GM18508 (cell line): ENCODE measurements around the gene COBLL1.

Source experiments
- ATAC-seq: cut with Tn5 transposase; IDR thresholded peaks from one replicate; pipeline ENCODE4 v1.9.1; 2021; ENCODE audit warnings: moderate number of reproducible peaks; ENCODE audit not compliant: insufficient read depth, unreplicated experiment

The COBLL1 gene

GRCh38 chr2:164794016-164794415 is 47.6 kb downstream of the COBLL1 start:
- no peak for ATAC-seq

DNA sequence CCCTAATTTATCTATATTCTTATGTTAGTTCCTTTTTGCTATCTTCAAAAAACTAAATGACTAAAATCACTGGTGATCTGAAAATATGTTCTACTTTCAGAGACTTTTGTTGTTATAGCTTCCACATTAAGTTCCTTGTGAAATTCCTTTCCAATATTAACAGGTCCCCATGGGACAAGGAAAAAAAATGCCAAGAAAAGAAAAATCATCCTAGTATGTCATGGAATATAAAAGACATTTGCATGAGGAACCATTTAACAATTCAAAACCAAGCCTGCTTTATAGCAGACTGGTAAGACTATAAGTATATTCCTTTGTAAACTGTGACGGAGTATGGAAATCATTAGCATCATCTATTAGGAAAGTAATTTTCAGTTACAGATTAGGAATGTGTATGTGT is 48.1 kb downstream of the COBLL1 start:
- no peak for ATAC-seq

DNA sequence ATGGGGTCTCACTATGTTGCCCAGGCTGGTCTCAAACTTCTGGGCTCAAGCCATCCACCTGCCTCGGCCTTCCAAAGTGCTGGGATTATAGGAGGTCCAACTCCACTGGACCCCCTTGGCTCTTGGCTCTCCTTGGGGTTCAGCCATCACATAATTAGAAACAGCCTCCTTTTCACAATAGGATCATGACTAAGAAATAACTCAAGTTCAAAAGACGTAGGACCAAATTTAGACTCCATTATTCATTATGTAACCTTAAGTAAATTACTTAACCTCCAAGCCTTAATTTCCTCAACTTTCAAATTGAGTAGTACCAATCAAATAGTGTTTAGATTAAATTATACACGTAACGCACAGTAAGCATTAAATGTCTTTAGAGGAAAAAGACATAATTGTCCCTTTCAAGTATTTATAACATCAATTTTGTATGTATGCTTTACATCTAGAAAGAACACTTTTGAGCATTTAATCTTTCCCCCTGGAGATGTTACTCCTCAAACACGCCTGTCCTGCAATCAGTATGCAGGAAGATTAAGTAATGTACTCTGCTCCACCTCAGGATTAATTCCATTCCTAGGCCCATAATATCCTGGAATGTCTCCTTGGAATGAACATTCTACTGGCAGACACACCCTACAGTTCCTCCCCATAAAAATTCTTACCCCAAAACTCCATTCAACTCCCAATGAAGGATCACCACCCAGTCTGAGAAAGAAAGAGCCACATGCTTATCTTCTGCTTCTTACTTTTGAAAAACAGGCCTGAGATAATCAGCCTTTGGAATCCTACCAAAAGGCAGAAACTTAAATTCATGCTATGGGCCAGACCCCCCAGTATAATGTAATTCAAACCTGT is 49.1 kb downstream of the COBLL1 start:
- ATAC-seq: no peak

GRCh38 chr2:164789968-164790367 is 51.7 kb downstream of the COBLL1 start:
- ATAC-seq: no peak

DNA sequence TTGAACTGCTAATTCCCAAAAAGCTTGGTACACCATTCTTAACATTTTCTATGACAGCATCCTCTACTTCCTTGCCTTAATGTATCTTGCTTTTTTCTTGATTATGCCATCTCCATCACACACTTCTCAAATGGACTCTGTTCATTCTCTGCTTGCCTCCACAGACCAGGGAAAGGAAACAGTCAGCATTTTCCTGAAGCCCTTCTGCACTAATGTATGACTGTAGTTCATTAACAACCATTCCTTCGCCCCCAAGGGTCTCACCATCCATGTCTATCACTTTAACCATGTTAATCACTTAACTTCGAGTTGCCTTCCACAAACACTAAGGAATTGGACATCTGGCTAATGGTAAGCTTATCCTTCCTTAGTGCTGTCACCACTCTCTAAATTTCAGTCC is 54.8 kb downstream of the COBLL1 start:
- ATAC-seq: no peak

DNA sequence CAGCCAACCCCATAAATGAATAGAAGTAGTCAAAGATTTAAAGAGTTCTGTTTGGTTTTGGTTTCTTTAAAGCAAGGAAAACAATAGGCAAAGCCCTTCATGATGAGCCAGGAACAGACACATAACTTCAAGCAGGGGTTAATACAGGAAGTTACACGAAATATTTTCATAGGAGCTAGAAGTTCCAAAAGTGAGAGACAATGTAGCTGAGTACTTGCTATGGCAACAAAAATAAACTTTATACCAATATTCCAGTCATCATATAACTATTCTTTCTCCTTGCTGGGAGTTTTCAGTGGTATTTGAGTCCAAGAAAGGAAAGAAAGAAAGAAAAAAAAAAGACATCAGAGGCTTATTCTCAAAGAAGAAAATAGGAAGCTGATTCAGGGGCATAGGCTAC is 56.2 kb downstream of the COBLL1 start:
- ATAC-seq: no peak

- no peak for ATAC-seq
These were observed 57.2 kb downstream of the COBLL1 start for GRCh38 chr2:164784376-164784775.

DNA sequence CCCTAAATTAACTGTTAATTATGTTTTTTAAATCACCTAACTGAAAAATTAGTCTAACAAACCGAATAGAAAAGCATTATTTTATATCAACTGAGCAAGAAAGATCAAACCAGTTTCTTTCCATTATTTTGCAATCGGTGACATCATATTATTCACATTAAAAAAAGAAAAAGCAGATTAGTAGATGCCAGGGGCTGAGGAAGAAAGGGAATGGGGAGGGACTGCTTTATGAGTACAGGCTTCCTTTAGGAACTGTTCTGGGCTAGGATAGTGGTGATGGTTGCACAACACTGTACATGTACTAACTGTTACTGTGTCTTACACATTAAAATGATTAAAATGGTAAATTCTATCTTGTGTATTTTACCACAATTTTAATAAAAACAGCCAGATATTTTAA is 59.3 kb downstream of the COBLL1 start:
- ATAC-seq: no peak

DNA sequence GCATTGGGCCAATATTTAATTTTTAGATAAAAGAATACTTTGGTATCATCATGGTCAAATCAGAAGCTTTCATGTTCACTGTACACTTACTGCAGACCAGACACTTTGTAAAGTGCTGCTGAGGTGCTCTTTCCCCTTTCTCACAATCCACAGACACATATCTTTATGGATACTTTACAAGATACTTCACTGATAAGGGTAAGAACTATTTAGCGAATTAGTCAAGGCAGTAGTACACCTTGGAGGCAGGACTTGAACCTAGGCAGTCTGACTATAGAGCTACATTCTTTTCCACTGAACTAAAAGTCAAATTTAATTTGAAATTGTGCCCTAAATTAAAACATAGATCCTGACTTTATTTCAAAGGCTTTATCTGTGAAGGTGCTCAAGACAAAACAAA is 60.2 kb downstream of the COBLL1 start:
- ATAC-seq: no peak

- ATAC-seq: no peak
These were observed 60.9 kb downstream of the COBLL1 start for GRCh38 chr2:164780611-164781178.

DNA sequence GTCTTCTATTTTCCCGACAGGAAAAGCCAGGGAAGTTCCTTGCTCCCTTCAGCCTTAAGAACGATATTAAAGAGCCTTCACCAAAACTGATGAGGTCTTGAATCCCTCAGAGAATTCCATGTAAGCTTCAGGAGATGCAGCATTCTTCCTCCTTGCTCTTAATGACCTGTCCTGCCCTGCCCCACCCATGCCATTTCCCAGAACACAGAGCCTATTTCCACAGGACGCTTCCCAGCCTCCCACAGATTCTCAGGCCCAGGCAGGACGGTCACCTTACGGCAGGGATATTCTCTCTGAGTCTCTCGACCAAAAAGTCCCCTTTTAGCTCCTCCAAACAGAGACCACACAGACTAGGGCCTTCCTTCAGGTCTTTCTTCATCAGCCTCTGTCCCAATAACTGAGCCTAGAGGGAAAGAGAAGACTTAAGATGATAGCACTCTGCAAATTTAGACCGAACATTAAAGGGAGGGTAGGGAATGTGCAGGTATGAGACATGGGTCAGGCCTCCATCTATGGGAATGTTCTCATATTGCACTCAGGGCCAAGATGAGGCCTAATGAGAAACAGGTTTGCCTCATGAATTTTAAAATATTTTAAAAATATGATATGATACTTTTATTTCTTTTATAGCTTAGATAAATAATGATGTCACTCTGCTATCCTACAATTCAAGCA is 62.1 kb downstream of the COBLL1 start:
- ATAC-seq: no peak

- ATAC-seq: no peak
These were observed 62.9 kb downstream of the COBLL1 start for GRCh38 chr2:164778723-164779122.

DNA sequence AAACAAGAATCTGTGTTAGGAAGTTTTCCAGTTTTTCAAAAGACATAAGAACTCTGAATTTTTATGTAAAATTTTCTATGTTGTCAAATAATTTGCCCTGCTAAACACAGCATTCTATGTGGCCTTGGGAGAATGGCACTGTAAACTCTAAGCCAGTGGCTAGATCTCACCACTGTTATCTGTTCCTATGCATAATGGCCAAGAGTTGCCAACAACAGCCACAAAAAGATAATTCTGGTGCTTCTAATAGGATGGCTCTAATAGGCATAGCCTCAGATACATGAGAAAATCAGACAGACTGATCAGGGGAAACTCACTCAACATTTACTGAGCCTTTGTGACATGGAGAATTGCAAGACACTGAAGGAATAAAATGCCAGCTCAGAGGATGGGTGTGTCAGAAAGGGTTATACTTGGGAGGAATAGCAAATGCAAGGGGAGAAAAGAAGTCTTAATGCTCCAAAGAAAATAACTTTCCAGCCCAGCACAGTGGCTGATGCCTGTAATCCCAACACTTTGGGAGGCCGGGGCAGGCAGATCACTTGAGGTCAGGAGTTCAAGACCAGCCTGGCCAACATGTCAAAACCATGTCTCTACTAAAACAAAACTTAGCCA is 63.7 kb downstream of the COBLL1 start:
- ATAC-seq: no peak

- no peak for ATAC-seq
These were observed 68.0 kb downstream of the COBLL1 start for GRCh38 chr2:164773635-164774034.

DNA sequence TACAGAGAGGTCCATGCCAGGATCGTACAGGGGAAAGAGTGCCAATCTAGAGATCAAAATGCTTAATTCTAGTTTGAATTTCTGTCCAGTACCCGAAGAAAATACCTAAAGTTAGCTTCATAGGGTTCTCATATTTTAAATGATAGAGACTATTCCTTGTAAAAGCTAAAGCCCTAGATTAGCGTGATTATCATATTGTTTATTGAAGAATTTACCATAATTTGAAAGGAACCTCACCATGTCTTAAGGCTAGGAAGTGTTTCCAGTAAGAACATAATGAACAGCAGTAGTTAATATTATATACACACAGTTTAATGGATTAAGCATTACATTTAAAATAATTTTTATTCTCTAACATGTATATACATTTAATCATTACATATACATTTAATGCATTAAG is 68.5 kb downstream of the COBLL1 start:
- no peak for ATAC-seq

DNA sequence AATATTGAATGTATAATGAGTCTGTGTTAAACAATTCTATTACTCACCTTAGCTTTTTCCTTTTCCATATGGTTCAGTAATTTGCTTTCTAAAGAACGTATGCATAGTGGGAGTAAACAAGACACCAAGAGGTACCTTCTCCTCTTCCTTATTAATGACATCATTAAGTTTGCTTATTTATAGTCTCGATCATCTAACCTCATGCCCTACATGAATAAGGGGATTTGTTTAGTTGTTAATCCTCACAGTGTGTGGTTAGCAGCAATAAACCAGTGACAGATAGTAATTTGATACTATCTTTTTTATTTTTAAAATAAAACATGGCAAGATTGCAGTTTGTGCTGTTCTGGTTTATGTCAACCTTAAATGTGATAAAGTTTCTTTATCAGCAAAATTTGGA is 69.7 kb downstream of the COBLL1 start:
- ATAC-seq: no peak

- ATAC-seq: no peak
These were observed 71.2 kb downstream of the COBLL1 start for GRCh38 chr2:164770421-164770916.

DNA sequence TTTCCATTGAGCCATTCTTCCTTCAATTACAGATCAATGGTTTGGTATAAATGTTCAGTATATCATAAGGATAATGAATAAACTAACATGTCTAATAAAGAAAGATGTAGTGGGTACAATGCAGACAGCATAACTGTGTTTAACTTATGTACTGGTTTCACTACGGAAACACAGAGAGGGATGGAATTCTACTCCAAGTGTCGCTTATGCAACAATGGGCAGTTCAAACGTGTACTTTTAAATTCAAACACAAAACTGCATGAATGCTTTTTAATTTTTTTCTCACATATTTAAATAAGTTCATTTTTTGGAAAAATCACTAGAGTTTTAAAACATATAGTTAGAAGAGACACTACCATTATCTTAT is 74.7 kb downstream of the COBLL1 start:
- ATAC-seq: no peak

- ATAC-seq: no peak
These were observed 75.2 kb downstream of the COBLL1 start for GRCh38 chr2:164766216-164766953.

DNA sequence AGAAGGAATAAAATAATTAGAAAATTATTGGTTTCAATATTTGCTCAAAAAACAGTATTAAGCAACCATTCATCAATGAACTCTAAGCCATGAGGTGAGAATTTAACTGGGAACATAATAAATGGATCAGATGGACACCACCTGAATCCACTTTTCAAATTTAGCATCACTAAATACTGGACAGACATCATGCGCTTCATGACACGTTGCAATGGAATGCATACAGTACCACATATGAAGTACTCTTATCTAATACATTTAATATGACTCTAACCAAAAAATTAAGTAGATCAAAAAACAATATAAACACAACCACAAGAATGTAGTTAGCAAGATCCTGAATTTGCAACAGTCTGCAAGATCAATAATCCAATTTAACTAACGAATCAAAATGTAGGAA is 76.6 kb downstream of the COBLL1 start:
- no peak for ATAC-seq
